GM12864 (cell line): ENCODE results near the gene ERBB3.
A peak's percentile ranks its signal among the peaks of the same experiment; 100 is the strongest.

Experiments used
- DNase-seq: peaks from one replicate; pipeline ENCODE4 v3.0.0-alpha.2; 2011; ENCODE audit warnings: low read depth
- H3K4me3 ChIP-seq: 2 replicates; pipeline ENCODE4 v1.5.1; 2011; ENCODE audit warnings: mild to moderate bottlenecking, low read depth, low read length, control low read depth
- TF ChIP-seq, protein P1 (sequence below): IDR thresholded peaks from 2 replicates; pipeline ENCODE4 v1.5.1; 2011; ENCODE audit warnings: low read depth, mild to moderate bottlenecking, moderate library complexity, low read length, control low read depth, inconsistent platforms; ENCODE audit errors: missing control alignments

The ERBB3 gene

DNA sequence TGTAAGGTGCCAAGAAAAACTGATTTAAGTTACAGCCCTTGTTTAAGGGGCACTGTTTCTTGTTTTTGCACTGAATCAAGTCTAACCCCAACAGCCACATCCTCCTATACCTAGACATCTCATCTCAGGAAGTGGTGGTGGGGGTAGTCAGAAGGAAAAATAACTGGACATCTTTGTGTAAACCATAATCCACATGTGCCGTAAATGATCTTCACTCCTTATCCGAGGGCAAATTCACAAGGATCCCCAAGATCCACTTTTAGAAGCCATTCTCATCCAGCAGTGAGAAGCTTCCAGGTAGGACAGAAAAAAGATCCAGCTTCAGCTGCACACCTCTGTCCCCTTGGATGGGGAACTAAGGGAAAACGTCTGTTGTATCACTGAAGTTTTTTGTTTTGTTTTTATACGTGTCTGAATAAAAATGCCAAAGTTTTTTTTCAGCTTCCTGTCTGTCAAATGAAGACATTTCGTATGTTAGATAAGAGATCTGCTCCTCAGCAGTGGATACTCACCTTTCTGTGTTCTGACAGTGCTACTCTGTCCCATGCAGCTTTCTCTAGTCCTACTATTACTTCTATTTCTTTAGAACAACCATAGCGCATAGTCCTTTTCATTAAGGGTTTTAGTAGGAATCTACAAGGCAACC, 23.2 kb downstream of the ERBB3 start:
- TF ChIP-seq, protein P1, sequence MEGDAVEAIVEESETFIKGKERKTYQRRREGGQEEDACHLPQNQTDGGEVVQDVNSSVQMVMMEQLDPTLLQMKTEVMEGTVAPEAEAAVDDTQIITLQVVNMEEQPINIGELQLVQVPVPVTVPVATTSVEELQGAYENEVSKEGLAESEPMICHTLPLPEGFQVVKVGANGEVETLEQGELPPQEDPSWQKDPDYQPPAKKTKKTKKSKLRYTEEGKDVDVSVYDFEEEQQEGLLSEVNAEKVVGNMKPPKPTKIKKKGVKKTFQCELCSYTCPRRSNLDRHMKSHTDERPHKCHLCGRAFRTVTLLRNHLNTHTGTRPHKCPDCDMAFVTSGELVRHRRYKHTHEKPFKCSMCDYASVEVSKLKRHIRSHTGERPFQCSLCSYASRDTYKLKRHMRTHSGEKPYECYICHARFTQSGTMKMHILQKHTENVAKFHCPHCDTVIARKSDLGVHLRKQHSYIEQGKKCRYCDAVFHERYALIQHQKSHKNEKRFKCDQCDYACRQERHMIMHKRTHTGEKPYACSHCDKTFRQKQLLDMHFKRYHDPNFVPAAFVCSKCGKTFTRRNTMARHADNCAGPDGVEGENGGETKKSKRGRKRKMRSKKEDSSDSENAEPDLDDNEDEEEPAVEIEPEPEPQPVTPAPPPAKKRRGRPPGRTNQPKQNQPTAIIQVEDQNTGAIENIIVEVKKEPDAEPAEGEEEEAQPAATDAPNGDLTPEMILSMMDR: no peak
- H3K4me3 ChIP-seq: peak overlapping the region; percentile 99; the same call in 1 of the 2 replicates
- no peak for DNase-seq

DNA sequence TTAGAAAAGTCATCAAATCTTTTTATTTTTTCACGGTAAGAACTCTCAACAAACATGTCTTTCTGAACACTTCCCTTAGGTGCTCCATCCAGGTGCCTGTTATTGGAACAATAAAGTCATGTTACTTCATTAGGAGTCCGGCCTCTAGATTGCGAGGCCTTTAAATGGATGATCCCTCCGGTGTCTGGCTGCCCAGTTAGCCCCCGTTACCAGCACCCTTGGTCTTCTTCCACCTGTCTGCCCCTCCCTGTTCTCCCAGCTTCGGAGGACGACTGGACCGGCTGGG, 23.8 kb downstream of the ERBB3 start:
- H3K4me3 ChIP-seq: peak overlapping the region; percentile 99
- DNase-seq: no peak
- TF ChIP-seq, protein P1: no peak

DNA sequence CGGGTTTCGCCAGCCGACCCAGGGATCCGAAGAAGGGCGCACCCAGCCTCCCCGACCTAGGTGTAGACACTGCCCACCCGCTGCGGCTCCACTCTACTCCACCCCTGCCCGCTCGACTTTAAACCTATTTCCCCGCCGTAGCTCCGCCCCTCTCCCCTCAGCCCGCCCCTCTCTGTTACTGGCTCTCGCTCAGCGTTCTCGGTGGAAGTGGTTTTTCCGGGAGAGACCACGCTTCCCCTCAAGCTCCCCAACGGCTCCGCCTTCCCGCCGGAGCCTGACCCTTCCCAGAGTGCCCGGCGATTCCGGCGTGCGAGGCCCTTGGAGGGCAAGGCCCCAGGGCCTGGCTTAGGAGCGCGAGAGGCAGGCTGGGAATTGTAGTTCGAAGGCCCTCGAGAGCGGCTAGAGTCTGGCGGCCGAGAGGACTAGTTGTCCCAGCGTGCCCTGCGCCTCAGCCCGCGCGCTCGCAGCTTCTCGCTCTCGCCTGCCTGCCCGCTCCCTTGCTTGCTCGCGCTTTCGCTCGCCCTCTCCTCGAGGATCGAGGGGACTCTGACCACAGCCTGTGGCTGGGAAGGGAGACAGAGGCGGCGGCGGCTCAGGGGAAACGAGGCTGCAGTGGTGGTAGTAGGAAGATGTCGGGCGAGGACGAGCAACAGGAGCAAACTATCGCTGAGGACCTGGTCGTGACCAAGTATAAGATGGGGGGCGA, 24.3 kb downstream of the ERBB3 start, which contains the start of gene PA2G4:
Gene PA2G4 (plus strand): TSS at position 451 of the 706 bp plus-strand sequence. CDS start 179 bp downstream, at position 630.
- peak; percentile 97 for DNase-seq
- peak within 1 kb of the TSS; percentile 99 for H3K4me3 ChIP-seq
- TF ChIP-seq, protein P1: no peak

DNA sequence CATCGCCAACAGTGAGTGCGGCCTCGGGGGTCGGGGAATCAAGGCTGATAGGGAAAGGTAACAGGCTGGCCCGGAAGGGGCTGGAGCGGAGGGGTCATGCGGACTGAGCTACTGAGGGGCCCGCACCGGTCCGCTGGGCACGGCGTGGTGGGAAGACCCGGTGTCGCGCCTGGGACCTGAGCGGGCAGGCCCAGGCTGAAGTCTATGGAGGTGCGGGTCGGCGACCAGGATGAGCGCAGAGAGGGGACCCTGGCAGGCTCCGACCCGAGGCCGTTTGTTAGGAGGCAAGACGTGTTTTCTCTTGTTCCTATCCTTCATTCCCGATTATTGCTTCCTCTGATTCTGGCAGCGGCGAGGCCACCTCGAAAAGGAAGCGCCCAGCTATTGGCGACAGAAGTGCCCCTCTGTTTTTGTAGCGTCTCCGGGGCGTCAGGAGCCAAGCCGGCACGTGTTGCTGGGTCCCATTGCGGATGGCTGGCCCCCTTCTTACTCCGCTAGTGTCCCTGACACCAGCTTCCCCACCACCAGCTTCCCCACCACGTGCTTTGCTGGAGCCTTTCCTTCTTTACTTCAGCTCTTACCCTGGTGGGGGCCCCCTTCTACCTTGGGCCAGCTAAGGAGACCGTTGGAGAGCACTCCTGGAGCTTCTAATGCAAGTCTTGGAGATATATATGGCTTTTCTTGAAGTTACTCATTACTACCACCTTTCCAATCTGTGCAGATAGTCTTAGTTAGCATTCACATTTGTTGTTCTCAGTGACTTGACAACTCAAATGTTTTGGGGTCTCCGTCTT, 25.0 kb downstream of the ERBB3 start:
- TF ChIP-seq, protein P1: no peak
- peak overlapping the region; percentile 99 for H3K4me3 ChIP-seq
- no peak for DNase-seq

DNA sequence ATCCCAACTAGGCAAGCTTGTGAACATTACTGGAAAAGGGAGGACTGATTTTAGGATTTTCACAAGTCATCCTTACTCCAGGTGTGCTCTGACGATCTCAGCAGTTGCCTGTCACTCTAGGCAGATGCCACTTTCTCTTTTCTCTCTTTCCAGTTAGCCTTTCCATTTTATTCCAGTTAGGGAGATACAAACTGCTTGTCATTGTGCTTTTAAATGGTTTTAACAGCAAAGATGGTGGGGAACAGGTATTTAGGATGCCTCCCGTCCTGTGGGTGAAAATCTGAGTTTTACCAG, 25.6 kb downstream of the ERBB3 start:
- no peak for DNase-seq
- TF ChIP-seq, protein P1: no peak
- peak overlapping the region; percentile 99 for H3K4me3 ChIP-seq

DNA sequence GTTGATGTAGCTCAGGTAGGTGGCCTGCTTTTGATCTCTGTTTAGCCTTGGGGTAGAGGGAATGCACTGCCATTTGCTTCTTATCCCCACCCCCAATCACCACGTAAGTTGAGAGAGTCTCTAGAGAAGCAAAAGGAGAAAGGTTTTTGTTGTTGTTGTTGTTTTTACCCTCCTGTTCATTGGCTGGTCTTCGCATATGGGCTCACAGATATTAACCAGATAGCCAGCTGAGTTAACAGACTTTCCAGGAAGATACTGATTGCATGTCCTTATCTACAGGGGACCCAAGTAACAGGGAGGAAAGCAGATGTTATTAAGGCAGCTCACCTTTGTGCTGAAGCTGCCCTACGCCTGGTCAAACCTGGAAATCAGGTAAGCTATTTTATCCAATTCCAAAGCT, 27.3 kb downstream of the ERBB3 start:
- no peak for DNase-seq
- no peak overlapping the region for H3K4me3 ChIP-seq
- TF ChIP-seq, protein P1: no peak

DNA sequence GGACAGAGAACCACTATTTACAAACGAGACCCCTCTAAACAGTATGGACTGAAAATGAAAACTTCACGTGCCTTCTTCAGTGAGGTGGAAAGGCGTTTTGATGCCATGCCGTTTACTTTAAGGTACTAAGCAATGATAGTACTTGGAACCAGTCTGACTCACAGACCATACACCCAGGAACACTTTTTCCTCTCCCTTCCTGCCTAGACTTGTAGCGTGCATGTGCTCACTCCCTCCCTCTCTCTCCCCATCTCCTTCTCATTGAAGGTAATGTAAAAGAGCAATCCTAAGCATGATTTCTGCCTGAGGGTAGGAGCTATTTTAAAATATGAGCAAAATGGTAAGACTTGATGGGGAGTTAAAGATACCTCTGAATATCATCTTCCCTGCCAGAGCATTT, 30.6 kb downstream of the ERBB3 start:
- DNase-seq: no peak
- TF ChIP-seq, protein P1: no peak
- no peak overlapping the region for H3K4me3 ChIP-seq
